Measurements from ENCODE around the gene SMIM43. TPM values are rescaled to one million over a fixed set of nuclear protein-coding genes. Genes with fewer than 3 reads are reported as not detected.

Gene SMIM43
- 37.2 and 59.1 TPM in 2 replicates for polyA plus RNA-seq (2012; rRNA removed)
- polyA plus RNA-seq (2012; cell fraction: cytosol; rRNA removed): 50.5 and 56.0 TPM in 2 replicates
- 59.9 and 106 TPM in 2 replicates for polyA plus RNA-seq (2012; cell fraction: nucleus; rRNA removed)

DNA sequence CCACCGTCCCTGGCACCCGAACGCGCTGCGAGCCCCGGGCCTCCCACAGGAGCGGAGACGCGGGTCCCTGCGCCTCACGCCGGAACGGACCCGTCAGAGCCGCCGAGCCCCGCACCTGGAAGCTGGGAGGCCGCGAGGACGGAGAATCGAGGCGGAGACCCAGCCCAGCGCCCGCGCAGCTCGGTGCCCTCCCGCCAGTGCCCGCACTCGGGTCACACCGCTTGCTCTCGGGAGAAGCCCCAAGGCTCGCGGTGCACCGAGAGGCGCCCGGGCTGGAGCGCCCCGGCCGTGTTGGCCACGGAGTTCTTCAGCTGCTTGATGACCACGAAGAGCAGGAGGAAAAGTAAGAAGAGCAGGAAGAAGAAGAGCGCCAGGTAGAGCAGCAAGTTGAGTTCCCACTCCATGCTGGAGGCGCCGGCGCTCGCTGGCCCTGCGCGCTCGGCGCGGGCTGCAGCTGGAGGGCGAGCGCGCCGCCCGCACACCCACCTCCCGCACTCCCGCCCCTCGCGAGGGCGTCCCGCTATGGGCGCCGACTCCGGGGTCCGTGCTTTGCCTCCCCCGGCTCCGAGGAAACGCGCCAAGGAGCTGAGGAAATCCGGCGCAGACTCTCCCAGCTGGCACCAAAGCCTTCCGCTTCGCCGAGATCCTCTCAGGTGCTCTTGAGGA is at the start of gene SMIM43:
Gene SMIM43, minus strand, starts transcription at position 463 of the 666 bp plus-strand sequence. Its CDS starts 59 bp downstream, at position 404.
- 13% methylated on average over 17 of the region's 75 CpGs for WGBS (ENCODE audit: low lambda C conversion rate)
- Histone ChIP-seq H3K9ac (peak within 1 kb of the TSS; percentile 58; the same call in 1 of the 2 replicates), H3K27ac (ENCODE audit: low read depth in 2 of 2, low read length in 1 of 2) (no peak within 1 kb of the TSS), H2AFZ (ENCODE audit: low read depth) (peak within 1 kb of the TSS; percentile 86), H3K9me2 (no peaks in the 10 kb centered on the region), H3K4me1 (ENCODE audit: control insufficient read depth in 1 of 2, insufficient read depth in 2 of 2, low read depth in 1 of 2, low read length in 1 of 2) (no peaks in the 10 kb centered on the region), H3K79me2 (ENCODE audit: insufficient read depth) (no peaks in the 10 kb centered on the region), H3K4me3 (ENCODE audit: low read depth in 2 of 2, low read length in 1 of 2) (peak within 1 kb of the TSS; percentile 59 to 61), H4K20me1 (ENCODE audit: insufficient read depth) (no peaks in the 10 kb centered on the region), H3K36me3 (replicated peaks in 1 of 2; ENCODE audit: control insufficient read depth in 1 of 2, insufficient read depth in 2 of 2, low read length in 1 of 2) (peaks cover 0 to 7% of the 10 kb centered on the region in 2 experiments), H3K9me3 (no peaks in the 10 kb centered on the region), H3K4me2 (peak within 1 kb of the TSS; percentile 80), H3F3A (replicated peaks; ENCODE audit: insufficient read depth) (peaks cover 3% of the 10 kb centered on the region), H3K27me3 (ENCODE audit: insufficient read depth) (no peaks in the 10 kb centered on the region)
- peak; percentile 32 for DNase-seq
- TF ChIP-seq REST (IDR thresholded peaks at IDR 0.05; ENCODE audit: low read depth, low read length): no peak
- TF ChIP-seq, protein P1, sequence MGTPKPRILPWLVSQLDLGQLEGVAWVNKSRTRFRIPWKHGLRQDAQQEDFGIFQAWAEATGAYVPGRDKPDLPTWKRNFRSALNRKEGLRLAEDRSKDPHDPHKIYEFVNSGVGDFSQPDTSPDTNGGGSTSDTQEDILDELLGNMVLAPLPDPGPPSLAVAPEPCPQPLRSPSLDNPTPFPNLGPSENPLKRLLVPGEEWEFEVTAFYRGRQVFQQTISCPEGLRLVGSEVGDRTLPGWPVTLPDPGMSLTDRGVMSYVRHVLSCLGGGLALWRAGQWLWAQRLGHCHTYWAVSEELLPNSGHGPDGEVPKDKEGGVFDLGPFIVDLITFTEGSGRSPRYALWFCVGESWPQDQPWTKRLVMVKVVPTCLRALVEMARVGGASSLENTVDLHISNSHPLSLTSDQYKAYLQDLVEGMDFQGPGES (IDR thresholded peaks at IDR 0.05; ENCODE audit: low read depth, low read length): no peak
- TF ChIP-seq, protein P2, sequence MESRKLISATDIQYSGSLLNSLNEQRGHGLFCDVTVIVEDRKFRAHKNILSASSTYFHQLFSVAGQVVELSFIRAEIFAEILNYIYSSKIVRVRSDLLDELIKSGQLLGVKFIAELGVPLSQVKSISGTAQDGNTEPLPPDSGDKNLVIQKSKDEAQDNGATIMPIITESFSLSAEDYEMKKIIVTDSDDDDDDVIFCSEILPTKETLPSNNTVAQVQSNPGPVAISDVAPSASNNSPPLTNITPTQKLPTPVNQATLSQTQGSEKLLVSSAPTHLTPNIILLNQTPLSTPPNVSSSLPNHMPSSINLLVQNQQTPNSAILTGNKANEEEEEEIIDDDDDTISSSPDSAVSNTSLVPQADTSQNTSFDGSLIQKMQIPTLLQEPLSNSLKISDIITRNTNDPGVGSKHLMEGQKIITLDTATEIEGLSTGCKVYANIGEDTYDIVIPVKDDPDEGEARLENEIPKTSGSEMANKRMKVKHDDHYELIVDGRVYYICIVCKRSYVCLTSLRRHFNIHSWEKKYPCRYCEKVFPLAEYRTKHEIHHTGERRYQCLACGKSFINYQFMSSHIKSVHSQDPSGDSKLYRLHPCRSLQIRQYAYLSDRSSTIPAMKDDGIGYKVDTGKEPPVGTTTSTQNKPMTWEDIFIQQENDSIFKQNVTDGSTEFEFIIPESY (IDR thresholded peaks at IDR 0.05; ENCODE audit: borderline replicate concordance, low read depth): no peak
- no peak for TF ChIP-seq POLR2AphosphoS5 (IDR thresholded peaks at IDR 0.05; ENCODE audit: low read depth, low read length)
- no peak for TF ChIP-seq NRF1 (IDR thresholded peaks at IDR 0.05; ENCODE audit: low read depth, low read length)
- TF ChIP-seq, protein P3, sequence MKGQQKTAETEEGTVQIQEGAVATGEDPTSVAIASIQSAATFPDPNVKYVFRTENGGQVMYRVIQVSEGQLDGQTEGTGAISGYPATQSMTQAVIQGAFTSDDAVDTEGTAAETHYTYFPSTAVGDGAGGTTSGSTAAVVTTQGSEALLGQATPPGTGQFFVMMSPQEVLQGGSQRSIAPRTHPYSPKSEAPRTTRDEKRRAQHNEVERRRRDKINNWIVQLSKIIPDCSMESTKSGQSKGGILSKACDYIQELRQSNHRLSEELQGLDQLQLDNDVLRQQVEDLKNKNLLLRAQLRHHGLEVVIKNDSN (IDR thresholded peaks at IDR 0.05; ENCODE audit: borderline replicate concordance, low read depth): no peak
- TF ChIP-seq, protein P4, sequence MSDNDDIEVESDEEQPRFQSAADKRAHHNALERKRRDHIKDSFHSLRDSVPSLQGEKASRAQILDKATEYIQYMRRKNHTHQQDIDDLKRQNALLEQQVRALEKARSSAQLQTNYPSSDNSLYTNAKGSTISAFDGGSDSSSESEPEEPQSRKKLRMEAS (IDR thresholded peaks at IDR 0.05; ENCODE audit: low read depth): no peak
- no peak for TF ChIP-seq NFIC (IDR thresholded peaks at IDR 0.05; ENCODE audit: borderline replicate concordance)
- TF ChIP-seq YY1 (IDR thresholded peaks at IDR 0.05; ENCODE audit: low read depth): no peak
- no peak for TF ChIP-seq EP300 (IDR thresholded peaks at IDR 0.05; ENCODE audit: borderline replicate concordance in 1 of 2, low read depth in 1 of 2, low read length in 1 of 2)
- no peak for TF ChIP-seq GATA2 (CRISPR knock-in tag; IDR thresholded peaks at IDR 0.05)
- no peak for TF ChIP-seq GABPA (IDR thresholded peaks at IDR 0.05; ENCODE audit: low read depth)
- no peak for TF ChIP-seq CTCF (IDR thresholded peaks at IDR 0.05)
- no peak for TF ChIP-seq EZH2phosphoT487 (IDR thresholded peaks at IDR 0.05; ENCODE audit: borderline replicate concordance, low read depth)
- TF ChIP-seq TCF12 (IDR thresholded peaks at IDR 0.05): no peak
- TF ChIP-seq RCOR1 (IDR thresholded peaks at IDR 0.05; ENCODE audit: low read length): no peak
- TF ChIP-seq RAD21 (IDR thresholded peaks at IDR 0.05; ENCODE audit: low read length): no peak
- TF ChIP-seq TEAD4 (IDR thresholded peaks at IDR 0.05; ENCODE audit: borderline replicate concordance, insufficient read depth): no peak
- TF ChIP-seq FOSL2 (IDR thresholded peaks at IDR 0.05; ENCODE audit: borderline replicate concordance, low read depth): no peak
- CTCF ChIA-PET: no interaction called here
- POLR2A ChIA-PET: no interaction called here

All from SK-N-SH (cell line).